HL-60 (cell line): Measurements from ENCODE around the gene DOK7.

ENCODE experiments used
- DNase-seq, 2 experiments: peaks; one replicate each; pipeline ENCODE4 v3.0.0-alpha.2; 2010 to 2020; ENCODE audit warnings: low read depth in 1 of 2, low spot score in 1 of 2
- H3K27ac ChIP-seq: fragments of 250-450 bp; sonication (Bioruptor Pico); replicated peaks from 2 replicates; pipeline ENCODE4 v1.5.1; 2020; ENCODE audit warnings: mild to moderate bottlenecking, moderate library complexity
- H3K27me3 ChIP-seq: fragments of 250-450 bp; sonication (Bioruptor Pico); 2 replicates; pipeline ENCODE4 v1.5.1; 2021; ENCODE audit warnings: mild to moderate bottlenecking, moderate library complexity; ENCODE audit not compliant: insufficient read depth, poor library complexity, severe bottlenecking
- H3K4me3 ChIP-seq: replicated peaks from 2 replicates; pipeline ENCODE4 v1.5.1; 2011; ENCODE audit warnings: mild to moderate bottlenecking, control low read depth, low read length; ENCODE audit not compliant: insufficient read depth
- GABPA ChIP-seq: IDR thresholded peaks from 2 replicates; pipeline ENCODE4 v1.6.1; 2012; ENCODE audit warnings: low read depth
- POLR2AphosphoS5 ChIP-seq: IDR thresholded peaks from 2 replicates; pipeline ENCODE4 v1.6.1; 2012; ENCODE audit warnings: low read depth
- SPI1 ChIP-seq: IDR thresholded peaks from 2 replicates; pipeline ENCODE4 v1.6.1; 2012; ENCODE audit warnings: low read depth, mild to moderate bottlenecking, borderline replicate concordance
- TF ChIP-seq, protein P1 (sequence below): IDR thresholded peaks from 2 replicates; pipeline ENCODE4 v1.6.1; 2012; ENCODE audit warnings: low read depth; ENCODE audit not compliant: insufficient replicate concordance
- TF ChIP-seq, protein P2 (sequence below): IDR thresholded peaks from one replicate; pipeline ENCODE4 v1.5.1; 2011; ENCODE audit warnings: low read length, control low read depth, inconsistent platforms; ENCODE audit not compliant: insufficient read depth

The DOK7 gene

DNA sequence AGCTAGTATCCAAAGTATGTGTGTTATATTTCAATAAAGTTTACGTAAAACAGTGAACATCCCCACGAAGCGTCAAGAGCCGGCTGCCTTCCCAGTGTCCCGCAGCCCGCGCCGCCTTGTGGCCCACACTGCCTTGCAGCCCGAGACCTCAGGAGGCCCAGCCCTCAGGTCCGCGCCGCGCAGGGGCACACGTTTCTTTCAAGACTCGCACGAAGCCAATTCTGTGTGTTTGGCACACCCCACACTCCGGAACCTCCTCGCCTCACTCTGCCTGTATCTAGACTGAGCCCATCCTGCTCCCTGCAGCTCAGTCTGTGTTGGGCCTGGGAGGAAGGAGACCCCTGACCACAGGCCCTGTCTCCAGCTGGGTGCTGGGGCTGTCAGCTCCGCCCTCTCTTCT is 63.4 kb downstream of the DOK7 start:
- H3K4me3 ChIP-seq: no peak overlapping the region
- no peaks in the 10 kb centered on the region for H3K27me3 ChIP-seq
- TF ChIP-seq, protein P1, sequence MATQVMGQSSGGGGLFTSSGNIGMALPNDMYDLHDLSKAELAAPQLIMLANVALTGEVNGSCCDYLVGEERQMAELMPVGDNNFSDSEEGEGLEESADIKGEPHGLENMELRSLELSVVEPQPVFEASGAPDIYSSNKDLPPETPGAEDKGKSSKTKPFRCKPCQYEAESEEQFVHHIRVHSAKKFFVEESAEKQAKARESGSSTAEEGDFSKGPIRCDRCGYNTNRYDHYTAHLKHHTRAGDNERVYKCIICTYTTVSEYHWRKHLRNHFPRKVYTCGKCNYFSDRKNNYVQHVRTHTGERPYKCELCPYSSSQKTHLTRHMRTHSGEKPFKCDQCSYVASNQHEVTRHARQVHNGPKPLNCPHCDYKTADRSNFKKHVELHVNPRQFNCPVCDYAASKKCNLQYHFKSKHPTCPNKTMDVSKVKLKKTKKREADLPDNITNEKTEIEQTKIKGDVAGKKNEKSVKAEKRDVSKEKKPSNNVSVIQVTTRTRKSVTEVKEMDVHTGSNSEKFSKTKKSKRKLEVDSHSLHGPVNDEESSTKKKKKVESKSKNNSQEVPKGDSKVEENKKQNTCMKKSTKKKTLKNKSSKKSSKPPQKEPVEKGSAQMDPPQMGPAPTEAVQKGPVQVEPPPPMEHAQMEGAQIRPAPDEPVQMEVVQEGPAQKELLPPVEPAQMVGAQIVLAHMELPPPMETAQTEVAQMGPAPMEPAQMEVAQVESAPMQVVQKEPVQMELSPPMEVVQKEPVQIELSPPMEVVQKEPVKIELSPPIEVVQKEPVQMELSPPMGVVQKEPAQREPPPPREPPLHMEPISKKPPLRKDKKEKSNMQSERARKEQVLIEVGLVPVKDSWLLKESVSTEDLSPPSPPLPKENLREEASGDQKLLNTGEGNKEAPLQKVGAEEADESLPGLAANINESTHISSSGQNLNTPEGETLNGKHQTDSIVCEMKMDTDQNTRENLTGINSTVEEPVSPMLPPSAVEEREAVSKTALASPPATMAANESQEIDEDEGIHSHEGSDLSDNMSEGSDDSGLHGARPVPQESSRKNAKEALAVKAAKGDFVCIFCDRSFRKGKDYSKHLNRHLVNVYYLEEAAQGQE: no peak
- TF ChIP-seq POLR2AphosphoS5: no peak
- TF ChIP-seq, protein P2, sequence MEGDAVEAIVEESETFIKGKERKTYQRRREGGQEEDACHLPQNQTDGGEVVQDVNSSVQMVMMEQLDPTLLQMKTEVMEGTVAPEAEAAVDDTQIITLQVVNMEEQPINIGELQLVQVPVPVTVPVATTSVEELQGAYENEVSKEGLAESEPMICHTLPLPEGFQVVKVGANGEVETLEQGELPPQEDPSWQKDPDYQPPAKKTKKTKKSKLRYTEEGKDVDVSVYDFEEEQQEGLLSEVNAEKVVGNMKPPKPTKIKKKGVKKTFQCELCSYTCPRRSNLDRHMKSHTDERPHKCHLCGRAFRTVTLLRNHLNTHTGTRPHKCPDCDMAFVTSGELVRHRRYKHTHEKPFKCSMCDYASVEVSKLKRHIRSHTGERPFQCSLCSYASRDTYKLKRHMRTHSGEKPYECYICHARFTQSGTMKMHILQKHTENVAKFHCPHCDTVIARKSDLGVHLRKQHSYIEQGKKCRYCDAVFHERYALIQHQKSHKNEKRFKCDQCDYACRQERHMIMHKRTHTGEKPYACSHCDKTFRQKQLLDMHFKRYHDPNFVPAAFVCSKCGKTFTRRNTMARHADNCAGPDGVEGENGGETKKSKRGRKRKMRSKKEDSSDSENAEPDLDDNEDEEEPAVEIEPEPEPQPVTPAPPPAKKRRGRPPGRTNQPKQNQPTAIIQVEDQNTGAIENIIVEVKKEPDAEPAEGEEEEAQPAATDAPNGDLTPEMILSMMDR: no peak
- TF ChIP-seq GABPA: no peak
- no peak for TF ChIP-seq SPI1
- no peak for DNase-seq
- no peak overlapping the region for H3K27ac ChIP-seq

DNA sequence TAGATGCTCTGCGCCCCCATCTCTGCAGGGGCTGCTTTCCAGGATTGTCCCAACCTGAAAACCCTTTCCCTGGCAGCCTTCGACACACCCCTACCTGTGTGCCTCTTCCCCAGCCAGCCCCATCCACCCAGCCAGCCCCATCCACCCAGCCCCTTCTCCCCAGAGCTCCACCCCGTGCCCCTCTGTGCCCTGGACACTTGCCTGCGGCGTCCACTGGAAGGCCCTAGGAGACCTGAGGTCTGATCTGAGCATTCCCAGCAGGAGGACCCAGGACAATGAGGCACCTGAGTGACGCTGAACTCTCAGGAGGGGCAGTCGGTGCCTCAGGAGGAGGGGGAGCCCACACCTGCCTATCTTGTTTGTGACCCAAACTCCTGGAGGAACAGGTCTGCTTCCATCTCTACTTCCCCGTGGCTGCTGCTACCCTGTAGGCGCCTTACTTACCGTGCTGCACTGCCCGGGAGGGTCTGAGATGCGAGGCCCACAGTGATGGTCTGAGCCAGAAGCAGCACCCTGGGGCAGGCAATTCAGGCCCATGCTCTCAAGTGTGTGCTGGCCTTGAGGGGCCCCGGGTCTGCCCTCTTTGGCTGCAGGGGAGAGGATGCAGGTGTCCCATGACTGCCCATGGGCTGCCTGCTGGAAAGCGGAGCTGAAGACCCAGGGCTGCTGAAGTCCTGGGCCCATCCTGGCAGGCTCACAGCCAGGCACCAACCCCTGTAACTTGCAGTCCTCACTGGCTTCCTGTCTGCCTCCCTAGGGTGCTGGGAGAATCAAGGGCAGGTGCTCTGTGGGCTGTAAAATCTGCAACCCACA is 64.2 kb downstream of the DOK7 start:
- DNase-seq: no peak
- H3K27ac ChIP-seq: peak overlapping the region; percentile 3; the same call in 1 of the 2 replicates

DNA sequence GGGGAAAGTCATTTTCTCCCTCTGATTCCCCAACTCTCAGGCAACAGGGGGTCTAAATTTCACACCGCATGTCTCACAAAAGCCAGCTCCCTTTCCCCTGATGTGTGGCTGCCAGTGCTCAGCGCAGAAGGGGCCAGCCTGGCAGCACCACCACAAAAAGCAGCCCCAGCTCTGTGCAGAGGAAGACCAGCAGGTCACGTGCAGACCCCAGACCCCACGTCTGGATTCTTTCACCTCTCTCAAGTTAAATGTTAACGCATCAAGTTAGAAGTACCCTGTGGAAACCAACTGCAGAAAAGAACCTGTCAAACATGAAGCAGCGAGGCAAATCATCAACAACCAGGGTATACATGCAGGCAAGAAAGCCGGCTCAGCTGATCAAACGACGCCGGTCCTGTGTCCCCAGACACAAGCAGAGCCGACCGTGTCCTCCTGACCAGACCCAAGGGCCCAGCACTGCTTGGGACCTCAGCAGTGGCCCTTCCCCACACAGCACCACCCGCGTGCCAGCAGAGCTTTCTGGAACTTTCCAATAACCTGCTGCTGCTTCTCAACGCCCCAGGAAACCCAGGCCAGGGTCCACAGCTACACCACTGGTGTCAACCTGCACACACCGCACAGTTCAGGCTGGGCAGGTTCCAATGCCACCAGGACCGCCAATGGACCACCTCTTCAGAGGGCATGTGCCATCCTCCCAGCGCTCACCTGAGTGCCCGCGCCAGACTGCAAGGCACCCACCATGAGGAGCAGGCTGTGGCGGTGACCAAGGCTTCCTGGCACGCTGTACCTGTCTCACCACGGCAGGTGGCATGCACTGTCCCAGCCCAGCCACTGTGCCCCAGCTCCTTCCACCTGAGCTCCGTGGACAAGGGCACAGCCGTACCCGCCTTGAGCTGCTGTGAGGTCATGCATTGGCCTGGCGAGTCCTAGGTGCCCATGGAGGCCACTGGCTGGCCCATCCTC is 65.1 kb downstream of the DOK7 start:
- DNase-seq: no peak

More for the DNA sequence above, 64.2 kb downstream of the DOK7 start:
- TF ChIP-seq SPI1 (no peak), POLR2AphosphoS5 (no peak)
- TF ChIP-seq, protein P1: no peak
- TF ChIP-seq, protein P2: no peak
- Histone ChIP-seq H3K27me3 (no peaks in the 10 kb centered on the region), H3K4me3 (no peak overlapping the region)

More for the DNA sequence above, 65.1 kb downstream of the DOK7 start:
- H3K27me3 ChIP-seq: no peaks in the 10 kb centered on the region
- peak overlapping the region; percentile 43 for H3K27ac ChIP-seq
- no peak overlapping the region for H3K4me3 ChIP-seq
- no peak for TF ChIP-seq GABPA
- TF ChIP-seq, protein P1: no peak
- TF ChIP-seq SPI1: no peak
- no peak for TF ChIP-seq POLR2AphosphoS5
- TF ChIP-seq, protein P2: no peak
